BLaER1 treated with 17β-estradiol and CSF1 and Interleukin-3, amounts not matched to agents 10 nM and 100 nM (cell line): ENCODE results near the gene EYA3.

ENCODE experiments used
- H3K27ac ChIP-seq, 11 experiments: shearing (Covaris generic); formaldehyde crosslinking; 2 replicates each; pipeline ENCODE4 v1.8.1; 2022
- H3K27me3 ChIP-seq, 11 experiments: shearing (Covaris generic); formaldehyde crosslinking; 2 replicates each; pipeline ENCODE4 v1.8.1; 2022
- H3K36me3 ChIP-seq, 11 experiments: shearing (Covaris generic); formaldehyde crosslinking; 2 replicates each; pipeline ENCODE4 v1.8.1; 2022
- H3K4me1 ChIP-seq, 10 experiments: shearing (Covaris generic); formaldehyde crosslinking; 2 replicates each; pipeline ENCODE4 v1.8.1; 2022
- H3K4me2 ChIP-seq, 11 experiments: shearing (Covaris generic); formaldehyde crosslinking; 2 replicates each; pipeline ENCODE4 v1.8.1; 2022
- H3K4me3 ChIP-seq, 10 experiments: shearing (Covaris generic); formaldehyde crosslinking; 2 replicates each; pipeline ENCODE4 v1.8.1; 2022
- H3K9ac ChIP-seq, 11 experiments: shearing (Covaris generic); formaldehyde crosslinking; 2 replicates each; pipeline ENCODE4 v1.8.1; 2022
- H3K9me3 ChIP-seq, 11 experiments: shearing (Covaris generic); formaldehyde crosslinking; replicated peaks in 1 of 11; 2 replicates each; pipeline ENCODE4 v1.8.1; 2022
- H4K20me1 ChIP-seq, 11 experiments: shearing (Covaris generic); formaldehyde crosslinking; 2 replicates each; pipeline ENCODE4 v1.8.1; 2022
- Cebpa-rat ChIP-seq, 11 experiments: shearing (Covaris generic); IDR thresholded peaks; 2 replicates each; pipeline ENCODE4 v1.8.1; 2022

The EYA3 gene

DNA sequence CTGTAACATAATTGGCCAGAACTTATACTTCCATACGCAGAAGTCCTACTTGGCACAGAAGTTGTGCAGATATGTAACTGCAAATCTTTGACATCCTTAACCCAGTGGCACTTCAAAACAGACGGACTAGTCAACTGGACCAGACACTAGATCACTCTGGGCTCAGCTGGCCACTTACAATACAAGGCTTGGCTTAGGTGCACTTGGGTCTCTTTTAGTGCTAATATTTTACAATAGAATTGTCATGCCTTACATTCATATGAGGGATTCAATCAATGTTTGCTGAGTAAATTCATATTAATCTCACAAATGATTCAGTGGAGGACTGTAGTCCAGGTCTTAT is 108.6 kb downstream of the EYA3 start:
- H3K36me3 ChIP-seq: peaks cover 26 to 68% (median 33%) of the 10 kb centered on the region in 11 experiments
- H3K4me1 ChIP-seq: peaks cover 0 to 26% (median 5%) of the 10 kb centered on the region in 10 experiments; a peak in 9 of 20 replicates
- H3K27ac ChIP-seq: 0 out of 22 replicates have a peak overlapping the region, but pooled peaks of 1 of the 11 experiments have one; percentile 15
- no peak overlapping the region for H3K4me3 ChIP-seq
- H4K20me1 ChIP-seq: no peaks in the 10 kb centered on the region
- no peaks in the 10 kb centered on the region for H3K27me3 ChIP-seq
- no peak overlapping the region; a peak in 1 of 22 replicates for H3K9ac ChIP-seq
- H3K9me3 ChIP-seq: no peaks in the 10 kb centered on the region
- no peak overlapping the region for H3K4me2 ChIP-seq
- no peak for TF ChIP-seq Cebpa-rat (IDR thresholded peaks at IDR 0.05)

DNA sequence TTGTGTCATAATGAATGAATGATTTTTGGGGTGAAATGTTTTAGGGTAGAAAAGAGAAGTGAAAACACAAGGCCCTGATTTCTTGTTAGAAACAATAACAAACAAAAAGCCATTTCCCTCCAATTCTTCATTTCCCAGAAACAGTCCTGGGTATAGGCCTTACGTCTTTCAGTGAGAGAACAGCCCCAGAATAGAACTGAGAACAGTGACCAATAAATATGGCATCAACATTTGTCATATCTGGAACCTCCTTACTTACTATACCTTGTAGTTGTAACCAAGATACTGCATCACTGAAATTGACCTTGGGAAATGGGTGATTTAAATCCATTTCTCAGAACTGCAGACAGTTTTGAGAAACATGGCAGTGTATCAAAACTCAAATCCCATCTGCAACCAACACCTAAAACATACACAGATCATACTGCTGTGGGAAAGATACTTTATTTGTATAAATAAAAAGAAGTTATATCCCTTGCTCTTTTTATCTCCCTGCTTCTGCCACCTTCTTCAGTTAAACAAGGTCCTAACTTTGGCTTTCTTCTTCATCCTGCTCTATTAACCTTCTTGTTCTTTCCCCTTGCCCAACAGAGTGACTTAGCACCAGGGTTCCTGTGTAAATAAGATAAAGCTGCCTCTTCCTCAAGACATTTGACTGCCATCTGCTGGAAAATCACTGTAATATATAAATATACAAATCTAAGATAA is 109.1 kb downstream of the EYA3 start:
- H3K4me1 ChIP-seq: peaks cover 0 to 26% (median 5%) of the 10 kb centered on the region in 10 experiments; a peak in 9 of 20 replicates
- peak overlapping the region in 4 of 11 experiments; percentile 18 to 36 (median 32); a peak in 5 of 22 replicates for H3K4me2 ChIP-seq
- H4K20me1 ChIP-seq: no peaks in the 10 kb centered on the region
- H3K9ac ChIP-seq: peak overlapping the region in 5 of 11 experiments; percentile 13 to 50 (median 35); a peak in 8 of 22 replicates
- H3K4me3 ChIP-seq: no peak overlapping the region
- no peaks in the 10 kb centered on the region for H3K27me3 ChIP-seq
- H3K9me3 ChIP-seq: no peaks in the 10 kb centered on the region
- H3K36me3 ChIP-seq: peaks cover 31 to 68% (median 38%) of the 10 kb centered on the region in 11 experiments
- peak overlapping the region in 8 of 11 experiments; percentile 15 to 63 (median 42); a peak in 14 of 22 replicates for H3K27ac ChIP-seq
- no peak for TF ChIP-seq Cebpa-rat (IDR thresholded peaks at IDR 0.05)

DNA sequence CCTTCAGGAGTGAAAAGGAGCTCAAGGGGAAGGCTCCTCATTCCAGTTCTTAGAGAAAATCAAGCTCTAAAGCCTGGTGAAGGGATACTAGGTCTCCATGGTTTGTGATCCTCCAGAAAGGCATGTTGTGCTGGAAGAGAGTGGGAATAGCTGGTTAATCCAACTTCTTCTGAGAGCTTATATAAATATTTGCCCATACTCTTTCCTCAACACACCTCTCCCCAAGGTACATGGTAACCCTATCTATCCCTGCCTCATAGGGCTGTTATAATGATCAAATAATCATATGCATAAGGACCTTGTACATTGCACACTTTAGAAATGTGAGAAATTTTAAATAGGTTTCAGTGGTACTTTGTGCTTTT is 114.0 kb downstream of the EYA3 start:
- H3K4me3 ChIP-seq: no peak overlapping the region
- H3K27me3 ChIP-seq: no peaks in the 10 kb centered on the region
- H3K27ac ChIP-seq: no peak overlapping the region
- H3K9ac ChIP-seq: no peak overlapping the region
- TF ChIP-seq Cebpa-rat (IDR thresholded peaks at IDR 0.05): no peak
- H4K20me1 ChIP-seq: no peaks in the 10 kb centered on the region
- H3K4me1 ChIP-seq: peaks cover 0 to 23% (median 8%) of the 10 kb centered on the region in 10 experiments; a peak in 9 of 20 replicates
- peaks cover 48 to 84% (median 68%) of the 10 kb centered on the region in 11 experiments for H3K36me3 ChIP-seq
- no peak overlapping the region for H3K4me2 ChIP-seq
- no peaks in the 10 kb centered on the region for H3K9me3 ChIP-seq

DNA sequence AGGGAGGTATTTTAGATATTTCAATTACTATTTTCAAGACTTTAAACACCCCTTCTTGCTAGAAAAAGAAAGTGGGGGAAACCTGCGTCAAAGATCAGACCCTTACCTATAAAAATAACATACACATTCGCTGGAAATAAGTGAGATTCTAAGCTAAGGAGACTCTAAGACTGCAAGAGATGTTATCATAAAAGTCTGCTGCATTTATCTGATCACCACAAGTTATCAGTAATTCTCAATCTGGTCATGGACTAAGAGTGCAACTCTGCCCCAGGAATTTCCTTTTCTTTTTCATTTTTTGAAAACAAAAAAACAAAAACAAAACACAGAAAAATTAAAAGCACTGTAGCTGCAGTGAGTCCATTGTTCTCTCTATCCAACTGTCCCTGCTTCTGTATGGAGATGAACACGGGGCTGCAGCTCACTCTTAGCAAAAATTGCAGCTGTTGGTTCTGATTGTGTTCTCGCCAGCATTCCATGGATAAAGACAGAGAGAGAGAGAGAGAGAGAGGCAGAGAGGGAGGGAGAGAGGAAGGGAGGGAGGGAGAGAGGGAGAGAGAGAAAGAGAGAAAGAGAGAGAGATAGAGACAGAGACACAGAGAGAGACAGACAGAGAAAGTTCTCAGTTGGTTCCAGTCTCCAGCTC is 114.5 kb downstream of the EYA3 start:
- Histone ChIP-seq H3K27ac (no peak overlapping the region), H4K20me1 (0 out of 22 replicates have a peak, but pooled peaks cover 0 to 3% (median 0%) of the 10 kb centered on the region in 11 experiments), H3K4me1 (peaks cover 0 to 23% (median 5%) of the 10 kb centered on the region in 10 experiments; a peak in 9 of 20 replicates), H3K4me3 (no peak overlapping the region), H3K27me3 (no peaks in the 10 kb centered on the region), H3K9me3 (no peaks in the 10 kb centered on the region), H3K9ac (no peak overlapping the region), H3K36me3 (peaks cover 50 to 84% (median 72%) of the 10 kb centered on the region in 11 experiments), H3K4me2 (no peak overlapping the region)
- no peak for TF ChIP-seq Cebpa-rat (IDR thresholded peaks at IDR 0.05)

DNA sequence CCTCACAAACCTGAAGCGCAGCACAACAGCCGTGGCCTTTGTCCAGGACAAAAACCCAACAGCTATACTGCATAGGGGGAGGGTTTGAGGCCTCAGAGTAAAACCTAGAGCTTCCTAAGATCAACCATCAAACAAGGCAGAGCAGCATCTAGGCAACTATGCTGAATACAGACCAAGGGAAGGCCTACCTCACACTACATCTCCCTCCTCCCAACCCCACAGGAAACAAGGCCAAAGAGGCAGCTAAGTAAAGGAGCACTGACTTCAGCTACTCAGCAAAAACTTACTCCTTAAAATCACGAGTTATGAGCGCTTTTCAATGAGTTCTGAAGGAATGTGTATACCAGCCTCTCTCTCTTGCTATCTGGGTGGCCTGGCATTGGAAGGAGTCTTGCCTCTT is 116.3 kb downstream of the EYA3 start:
- Histone ChIP-seq H3K27me3 (no peaks in the 10 kb centered on the region), H3K4me3 (no peak overlapping the region), H3K27ac (no peak overlapping the region), H3K36me3 (peaks cover 56 to 86% (median 77%) of the 10 kb centered on the region in 11 experiments), H3K9ac (no peak overlapping the region), H3K4me2 (no peak overlapping the region), H3K9me3 (no peaks in the 10 kb centered on the region), H3K4me1 (peaks cover 0 to 30% (median 5%) of the 10 kb centered on the region in 10 experiments; a peak in 9 of 20 replicates), H4K20me1 (peaks cover 0 to 7% (median 0%) of the 10 kb centered on the region in 11 experiments; a peak in 2 of 22 replicates)
- TF ChIP-seq Cebpa-rat (IDR thresholded peaks at IDR 0.05): no peak

DNA sequence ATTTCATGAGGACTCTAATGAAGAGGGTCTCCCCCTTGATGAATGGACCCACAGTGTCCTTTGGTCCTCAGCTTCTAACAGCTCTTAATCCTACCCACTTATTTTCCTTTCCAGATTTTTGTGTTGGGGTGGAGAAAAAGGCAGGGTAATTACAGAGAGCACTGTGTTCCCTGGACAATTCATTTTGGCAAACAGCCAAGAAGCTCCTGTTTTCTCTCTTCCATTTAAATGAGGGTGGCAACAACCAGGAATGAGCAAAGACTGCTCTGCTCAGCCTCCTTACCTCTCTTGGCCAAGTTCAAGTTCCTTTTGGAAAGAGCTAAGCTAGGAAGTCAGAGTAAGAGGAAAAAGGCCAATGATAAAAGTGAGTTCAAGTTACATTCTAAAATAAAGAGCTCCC is 116.7 kb downstream of the EYA3 start:
- H3K9me3 ChIP-seq: no peaks in the 10 kb centered on the region
- H3K9ac ChIP-seq: no peak overlapping the region
- TF ChIP-seq Cebpa-rat (IDR thresholded peaks at IDR 0.05): no peak
- peaks cover 0 to 11% (median 0%) of the 10 kb centered on the region in 11 experiments; a peak in 2 of 22 replicates for H4K20me1 ChIP-seq
- H3K27me3 ChIP-seq: no peaks in the 10 kb centered on the region
- no peak overlapping the region for H3K27ac ChIP-seq
- H3K4me2 ChIP-seq: no peak overlapping the region
- H3K36me3 ChIP-seq: peaks cover 56 to 86% (median 77%) of the 10 kb centered on the region in 11 experiments
- no peak overlapping the region for H3K4me3 ChIP-seq
- peaks cover 0 to 30% (median 5%) of the 10 kb centered on the region in 10 experiments; a peak in 9 of 20 replicates for H3K4me1 ChIP-seq

DNA sequence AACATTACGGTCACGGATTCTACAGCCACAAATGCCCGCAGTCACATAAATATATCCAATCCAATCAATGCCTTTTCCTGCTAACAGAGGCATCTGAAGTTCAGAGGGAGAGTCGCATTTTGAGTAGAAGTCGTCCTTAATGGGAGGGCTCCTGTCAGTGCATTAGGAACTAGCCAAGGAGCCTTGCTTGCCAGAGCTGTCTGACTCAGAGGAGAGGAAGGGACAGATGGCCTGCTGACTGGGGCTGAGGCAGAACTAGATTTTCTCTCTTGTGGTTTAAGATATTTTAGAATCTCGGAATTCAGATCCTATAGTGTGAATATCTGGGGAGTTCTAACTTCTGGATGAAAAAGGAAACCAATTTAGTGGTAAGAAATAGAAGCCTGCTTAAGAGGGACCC is 118.0 kb downstream of the EYA3 start:
- H3K4me2 ChIP-seq: 0 out of 22 replicates have a peak overlapping the region, but pooled peaks of 1 of the 11 experiments have one; percentile 1
- no peak for TF ChIP-seq Cebpa-rat (IDR thresholded peaks at IDR 0.05)
- peaks cover 0 to 23% (median 0%) of the 10 kb centered on the region in 11 experiments; a peak in 2 of 22 replicates for H4K20me1 ChIP-seq
- H3K9ac ChIP-seq: no peak overlapping the region
- no peaks in the 10 kb centered on the region for H3K27me3 ChIP-seq
- H3K36me3 ChIP-seq: peaks cover 58 to 86% (median 76%) of the 10 kb centered on the region in 11 experiments
- no peaks in the 10 kb centered on the region for H3K9me3 ChIP-seq
- no peak overlapping the region for H3K27ac ChIP-seq
- H3K4me1 ChIP-seq: peaks cover 0 to 30% (median 5%) of the 10 kb centered on the region in 10 experiments; a peak in 9 of 20 replicates
- no peak overlapping the region for H3K4me3 ChIP-seq

DNA sequence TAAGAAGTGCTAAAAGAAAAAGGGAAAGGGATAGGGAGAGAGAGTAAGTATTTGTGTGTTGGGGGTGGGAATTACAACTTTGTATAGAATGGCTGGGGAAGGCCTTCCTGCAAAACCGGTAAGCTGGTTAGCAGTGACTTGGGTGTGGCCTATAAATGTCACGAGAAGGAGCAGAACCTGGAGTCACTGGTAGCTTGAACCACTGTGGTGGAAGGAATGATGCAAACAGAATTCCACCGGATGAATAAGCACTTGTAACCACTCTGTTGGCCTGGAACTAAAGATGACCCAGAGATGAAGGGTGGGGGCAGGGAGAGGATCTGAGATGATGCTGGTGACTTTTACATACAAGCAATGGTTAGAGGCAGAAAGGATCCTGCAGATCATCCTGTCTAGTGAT is 119.7 kb downstream of the EYA3 start:
- H3K27ac ChIP-seq: no peak overlapping the region
- no peak overlapping the region for H3K4me3 ChIP-seq
- no peak overlapping the region for H3K9ac ChIP-seq

DNA sequence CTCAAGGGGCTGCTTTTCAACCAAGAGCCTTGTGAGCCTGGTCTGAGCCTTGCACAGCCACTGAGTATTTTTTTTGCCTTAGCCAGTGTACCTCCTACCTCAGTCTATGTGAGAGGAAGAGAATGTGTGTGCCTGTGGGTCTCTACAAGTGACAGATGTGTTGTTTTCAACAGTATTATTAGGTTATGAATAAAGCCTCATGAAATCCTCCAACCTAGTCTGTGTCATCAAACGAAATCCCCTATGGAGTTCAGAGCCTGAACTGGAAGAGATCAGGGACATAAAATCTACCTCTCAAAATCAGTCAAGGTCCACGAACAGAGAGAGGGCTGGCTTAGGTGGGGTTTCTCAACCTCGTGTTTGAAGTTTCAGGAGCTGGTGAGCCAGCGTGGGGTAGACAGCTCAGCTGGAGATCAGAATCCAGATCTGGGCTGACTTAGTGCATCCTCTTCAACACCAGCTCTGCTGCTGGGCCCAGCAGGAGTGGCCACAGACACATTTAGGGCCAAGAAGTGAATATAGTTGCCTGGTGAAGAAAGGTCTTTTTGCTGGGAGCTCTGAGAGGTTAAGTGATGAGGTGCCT is 120.4 kb downstream of the EYA3 start:
- Histone ChIP-seq H3K9ac (no peak overlapping the region), H3K4me3 (no peak overlapping the region), H4K20me1 (peaks cover 0 to 39% (median 0%) of the 10 kb centered on the region in 11 experiments; a peak in 6 of 22 replicates), H3K9me3 (no peaks in the 10 kb centered on the region), H3K4me1 (peaks cover 0 to 30% (median 5%) of the 10 kb centered on the region in 10 experiments; a peak in 9 of 20 replicates), H3K27me3 (no peaks in the 10 kb centered on the region), H3K27ac (no peak overlapping the region; a peak in 1 of 22 replicates), H3K36me3 (peaks cover 60 to 87% (median 80%) of the 10 kb centered on the region in 11 experiments), H3K4me2 (no peak overlapping the region)
- no peak for TF ChIP-seq Cebpa-rat (IDR thresholded peaks at IDR 0.05)

More for the DNA sequence above, 119.7 kb downstream of the EYA3 start:
- no peak for TF ChIP-seq Cebpa-rat (IDR thresholded peaks at IDR 0.05)
- Histone ChIP-seq H3K4me2 (no peak overlapping the region), H3K4me1 (peaks cover 0 to 30% (median 5%) of the 10 kb centered on the region in 10 experiments; a peak in 9 of 20 replicates), H3K36me3 (peaks cover 62 to 86% (median 81%) of the 10 kb centered on the region in 11 experiments), H3K9me3 (no peaks in the 10 kb centered on the region), H3K27me3 (no peaks in the 10 kb centered on the region), H4K20me1 (peaks cover 0 to 33% (median 0%) of the 10 kb centered on the region in 11 experiments; a peak in 2 of 22 replicates)
